Medulla oblongata (tissue), 1 donor: ENCODE measurements around the gene ZFP1.
"Not testable (repeated sequence)": the region's sequence is repeated elsewhere in the genome, so short reads cannot be mapped to it uniquely, and the experiment has no call there.

Experiments
- DNase-seq: peaks from one replicate; pipeline ENCODE4 v3.0.0-alpha.2; 2015; ENCODE audit errors: extremely low spot score

The ZFP1 gene

DNA sequence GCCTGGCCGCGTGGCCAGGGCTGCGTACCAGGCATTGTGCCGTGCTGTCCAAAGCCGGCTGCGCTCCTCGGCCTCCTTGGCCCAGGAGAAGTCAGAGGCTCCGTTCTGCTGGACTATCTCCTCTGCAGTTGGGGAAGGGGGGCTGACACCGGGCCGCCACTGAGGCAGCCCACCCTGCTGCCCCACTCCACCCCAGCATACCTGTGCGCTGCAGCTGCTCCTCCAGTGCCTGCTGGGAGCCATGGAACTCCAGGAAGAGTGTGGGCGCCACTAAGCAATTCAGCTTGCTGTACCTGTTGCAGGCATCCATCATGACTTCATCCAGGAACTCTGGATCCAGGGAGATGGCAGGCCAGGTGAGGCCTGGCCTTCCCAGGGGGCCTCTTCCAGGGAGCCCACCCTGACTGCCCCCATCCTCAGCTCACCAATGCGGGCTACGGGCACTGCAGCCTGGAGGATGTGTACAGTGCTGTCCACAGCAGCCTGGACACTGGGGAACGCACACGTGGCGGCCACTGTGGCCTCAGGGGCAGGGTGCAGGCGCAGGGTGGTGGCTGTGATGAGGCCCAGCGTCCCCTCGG is 34.7 kb upstream of the ZFP1 start:
- DNase-seq, result no peak

DNA sequence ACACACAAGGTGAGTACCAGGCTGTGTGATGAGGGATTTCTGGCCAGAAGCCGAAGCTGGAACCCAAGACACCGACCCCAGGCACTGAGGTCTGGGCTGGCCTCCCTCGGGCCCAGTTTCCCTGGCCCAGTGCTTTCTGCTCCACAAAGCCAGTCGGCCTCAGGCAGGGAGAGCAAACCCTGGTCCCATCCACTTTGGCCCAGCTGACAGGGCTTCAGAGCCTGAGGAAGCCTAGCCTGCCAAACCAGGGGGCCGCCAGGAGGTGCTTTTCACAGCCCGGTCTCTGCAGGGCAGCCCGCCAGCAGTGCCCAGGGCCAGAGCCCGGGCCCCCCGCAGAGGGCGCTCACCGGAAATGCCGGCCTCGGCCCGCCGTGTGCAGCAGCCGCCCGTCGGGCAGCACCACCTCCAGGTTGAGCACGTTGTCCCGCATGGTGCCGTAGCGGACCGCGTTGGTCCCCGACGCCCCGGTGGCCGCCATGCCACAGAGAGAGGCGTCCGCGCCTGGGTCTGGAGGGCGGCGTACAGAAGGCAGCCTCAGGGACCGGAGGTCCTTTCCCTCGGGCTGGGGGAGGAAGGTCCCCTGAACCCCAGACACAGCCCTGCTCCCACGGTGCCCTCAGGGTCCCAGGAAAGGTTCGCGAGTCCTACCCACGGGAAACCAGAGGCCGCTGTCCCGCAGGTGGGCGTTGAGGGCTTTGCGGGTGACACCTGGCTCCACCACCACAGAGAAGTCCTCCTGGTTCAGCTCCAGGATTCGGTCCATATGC is 34.0 kb upstream of the ZFP1 start:
- no peak for DNase-seq

DNA sequence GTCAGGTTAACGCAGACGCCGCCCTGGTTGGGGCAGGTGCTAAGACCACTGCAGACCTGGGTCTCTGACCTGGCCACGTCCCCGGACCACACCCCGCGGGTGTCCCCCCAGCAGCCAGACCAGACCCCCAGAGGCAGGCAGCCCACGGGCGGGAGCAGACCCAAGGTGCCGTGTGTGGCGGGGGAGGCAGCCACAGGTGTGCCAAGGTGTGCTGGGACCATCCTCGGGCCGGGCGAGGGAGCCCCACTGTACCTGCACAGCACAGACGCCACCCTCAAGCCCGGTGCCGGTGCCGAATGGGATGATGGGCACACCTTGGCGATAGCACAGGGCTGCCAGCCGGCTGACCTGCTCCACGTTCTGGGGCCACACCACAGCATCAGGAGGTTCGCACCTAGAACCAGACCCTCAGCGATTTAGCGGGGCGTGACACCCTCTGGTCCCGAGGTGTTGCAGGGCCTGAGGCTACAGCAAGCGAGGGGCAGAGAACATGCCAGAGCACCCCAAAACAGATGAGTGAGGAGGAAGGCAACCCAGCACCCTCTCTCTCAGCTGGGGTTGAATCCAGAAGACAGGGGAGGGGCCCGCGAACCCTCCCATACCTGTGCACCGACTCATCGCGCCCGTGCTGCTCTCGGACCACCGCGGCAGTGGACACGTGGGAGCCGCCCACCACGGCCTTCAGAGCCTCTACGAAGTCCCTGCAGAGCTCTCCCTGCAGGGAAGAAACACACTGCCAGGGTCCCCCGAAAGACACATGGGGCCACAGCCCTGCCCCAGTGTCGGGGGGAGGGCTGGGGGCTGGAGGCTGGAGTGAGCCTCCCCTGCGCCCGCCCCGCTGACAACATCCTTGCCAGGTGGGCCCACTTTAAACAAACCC is 33.1 kb upstream of the ZFP1 start:
- DNase-seq, result no peak

DNA sequence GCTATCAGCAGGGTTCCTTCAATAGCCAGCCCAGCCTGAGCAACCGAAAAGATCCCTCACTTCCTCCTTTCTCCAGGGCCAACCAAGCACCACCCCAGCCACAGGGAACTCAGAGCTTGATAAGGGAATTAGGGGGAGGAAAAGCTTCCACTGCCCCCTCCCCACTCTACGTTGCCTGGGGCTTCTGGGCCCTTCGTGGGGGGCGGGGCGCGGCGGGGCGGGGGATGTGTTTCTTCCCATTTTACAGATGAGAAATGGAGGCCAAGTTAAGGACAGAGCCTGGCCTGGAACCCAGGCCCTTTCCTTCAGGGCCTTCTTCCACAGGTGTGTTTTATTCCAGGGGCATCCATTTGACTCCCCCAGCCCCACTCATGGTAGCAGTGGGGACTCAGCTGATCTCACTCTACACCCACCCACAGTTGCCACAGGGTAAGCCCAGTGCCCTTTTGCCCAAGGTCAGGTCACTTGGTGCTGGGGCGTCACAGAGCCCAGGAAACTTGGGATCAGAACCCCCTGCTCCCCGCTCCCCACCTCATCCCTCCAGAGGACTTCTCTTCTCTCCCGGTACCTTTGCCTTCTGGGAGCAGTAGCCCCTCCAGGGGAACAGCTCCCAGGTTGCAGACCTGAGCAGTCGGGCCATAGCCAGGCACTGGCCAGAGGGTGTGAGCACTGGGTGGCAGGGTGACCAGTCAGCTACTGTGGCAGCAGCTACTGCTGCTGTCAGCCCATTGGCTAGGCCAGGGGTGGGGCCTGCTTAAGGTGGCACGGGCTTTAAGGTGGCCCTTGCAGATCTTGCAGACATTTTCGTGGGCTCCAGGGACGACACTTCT is 32.0 kb upstream of the ZFP1 start, which contains the start of gene LDHD:
TSS of gene LDHD (minus strand) at position 700 of the 830 bp plus-strand sequence. CDS start at position 640, 60 bp downstream.
- peak; percentile 94 for DNase-seq

DNA sequence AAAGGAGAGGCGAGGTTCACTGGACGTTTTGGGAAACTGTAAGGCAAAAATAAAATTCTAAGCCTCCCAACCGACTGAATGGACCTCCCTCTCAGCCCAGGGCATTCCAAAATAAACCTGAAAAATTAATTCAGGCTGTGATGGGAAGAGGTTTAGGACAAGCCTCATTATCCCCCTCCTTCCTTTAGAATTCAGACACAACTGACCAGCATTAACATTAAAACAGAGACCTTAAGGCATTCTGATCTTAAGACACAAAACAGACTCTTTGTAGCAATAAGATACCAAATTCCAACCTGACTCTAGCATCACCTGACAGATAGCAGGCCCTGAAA is 31.4 kb upstream of the ZFP1 start:
- DNase-seq, result no peak

DNA sequence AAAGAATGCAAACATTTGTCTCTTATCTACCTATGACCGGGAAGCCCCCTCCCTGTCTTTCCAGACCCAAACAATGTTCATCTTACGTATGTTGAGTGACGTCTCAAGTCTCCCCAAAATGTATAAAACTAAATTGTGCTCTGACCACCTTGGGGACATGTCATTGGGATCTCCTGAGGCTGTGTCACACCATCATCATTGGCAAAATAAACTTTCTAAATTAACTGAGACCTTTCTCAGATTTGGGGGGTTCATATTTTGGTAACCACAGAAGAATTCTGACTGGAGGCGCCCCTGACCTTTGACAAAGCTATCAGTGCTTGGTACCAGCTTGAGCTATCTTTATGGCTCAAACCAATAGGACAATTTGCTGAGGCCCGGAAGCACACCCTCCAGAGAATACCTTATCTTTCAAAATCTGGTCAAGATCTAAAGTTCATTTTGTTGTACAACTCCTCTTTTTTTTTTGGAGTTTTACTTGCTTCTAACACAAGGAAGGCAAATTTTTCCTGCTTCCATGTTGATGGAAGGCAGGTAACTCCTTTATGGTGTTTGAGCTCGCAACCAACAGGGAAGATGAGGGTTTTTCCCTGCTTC is 29.3 kb upstream of the ZFP1 start:
- no peak for DNase-seq

DNA sequence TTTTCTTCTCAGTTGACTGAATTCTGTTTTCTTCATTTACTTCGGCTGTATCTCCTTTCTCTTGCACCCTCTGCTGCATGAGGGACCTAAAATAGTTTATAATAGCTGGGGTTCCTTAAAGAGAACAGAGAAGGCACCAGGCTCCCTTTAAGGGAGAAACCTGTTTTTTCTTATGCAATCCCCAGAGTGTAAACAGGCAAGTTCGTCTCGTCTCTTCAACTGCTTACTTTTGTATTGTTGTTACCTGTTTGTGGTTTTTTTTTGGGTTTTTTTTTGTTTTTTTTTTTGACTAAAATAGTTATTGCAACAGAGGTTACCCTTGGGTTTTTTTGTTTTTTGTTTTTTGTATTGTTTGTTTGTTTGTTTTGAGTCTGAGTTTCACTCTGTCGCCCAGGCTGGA is 28.1 kb upstream of the ZFP1 start:
- DNase-seq, result no peak

DNA sequence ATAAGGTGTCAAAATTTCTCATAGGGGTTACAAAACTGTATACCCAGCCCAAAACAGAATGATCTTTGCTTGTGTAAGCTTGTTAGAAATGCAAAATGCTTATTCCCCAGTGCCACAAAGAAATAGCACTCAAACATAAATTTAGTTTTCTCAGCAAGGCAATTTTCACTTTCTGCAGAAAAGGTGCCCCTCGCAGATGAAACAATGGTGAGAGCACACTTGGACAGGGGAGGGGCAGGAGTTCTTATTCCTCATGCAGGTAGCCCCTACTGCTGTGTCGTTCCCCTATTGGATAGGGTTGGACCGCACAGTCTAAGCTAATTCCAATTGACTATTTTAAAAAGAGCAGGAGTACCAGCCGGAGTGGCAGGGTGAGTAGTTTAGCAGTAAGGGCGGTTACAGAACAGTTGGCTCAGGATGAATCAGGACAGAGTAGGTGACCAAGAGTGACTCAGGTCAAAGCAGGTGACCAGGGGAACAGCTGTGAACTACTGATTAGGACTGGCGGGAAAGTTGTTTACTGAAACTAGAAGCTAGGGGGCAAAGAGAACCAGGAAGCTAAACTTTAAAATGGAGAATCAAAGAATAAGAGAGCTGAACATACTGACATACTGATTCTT is 26.3 kb upstream of the ZFP1 start:
- no peak for DNase-seq

DNA sequence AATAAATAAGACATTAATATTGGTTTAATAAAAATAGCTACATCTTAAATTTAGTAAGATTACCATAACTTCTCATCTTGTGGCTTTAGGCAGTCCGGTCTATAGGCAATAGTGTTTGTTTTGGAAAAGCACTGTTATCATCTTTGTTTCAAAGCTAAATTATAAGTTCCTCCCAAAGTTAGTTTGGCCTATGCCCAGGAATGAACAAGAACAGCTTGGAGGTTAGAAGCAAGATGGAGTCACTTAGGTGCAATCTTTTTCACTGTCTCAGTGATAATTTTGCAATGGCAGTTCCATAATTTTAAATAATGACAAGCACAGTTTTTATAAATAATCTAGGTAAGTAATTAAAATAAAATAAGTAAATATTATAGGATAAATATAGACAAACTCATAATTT is 25.7 kb upstream of the ZFP1 start:
- no peak for DNase-seq

DNA sequence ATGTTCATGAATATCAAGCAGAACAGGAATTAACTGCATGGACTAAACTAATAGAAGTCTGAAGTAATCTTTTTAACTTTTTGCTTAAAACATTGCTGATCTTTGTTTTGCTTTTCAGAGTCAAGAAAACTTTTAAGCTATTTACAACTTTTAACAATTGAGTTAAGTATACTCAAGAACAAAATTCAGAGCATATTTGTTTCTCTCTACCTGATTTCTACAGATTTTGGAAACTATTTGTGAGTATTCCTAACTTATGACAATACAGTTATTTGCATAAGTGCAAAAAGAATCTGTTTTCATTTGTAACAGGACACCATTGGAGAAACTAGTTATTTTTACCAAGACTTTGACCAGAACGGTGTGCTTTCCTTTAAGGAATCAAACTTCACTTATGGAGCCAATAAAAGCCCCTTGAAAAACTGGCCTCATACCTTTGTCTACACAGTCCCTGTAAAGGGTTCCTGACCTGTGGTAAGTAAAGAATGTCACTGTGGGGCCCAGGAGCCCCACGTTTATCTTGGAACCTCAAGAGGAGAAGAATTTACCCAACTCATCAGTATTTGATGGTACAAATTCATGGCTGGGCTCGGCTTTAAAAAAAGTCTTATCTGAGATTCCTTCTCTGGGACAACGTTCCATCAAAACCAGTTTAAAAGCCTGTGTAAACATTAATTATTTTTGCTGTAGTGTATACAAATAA is 20.5 kb upstream of the ZFP1 start:
- DNase-seq, result no peak

DNA sequence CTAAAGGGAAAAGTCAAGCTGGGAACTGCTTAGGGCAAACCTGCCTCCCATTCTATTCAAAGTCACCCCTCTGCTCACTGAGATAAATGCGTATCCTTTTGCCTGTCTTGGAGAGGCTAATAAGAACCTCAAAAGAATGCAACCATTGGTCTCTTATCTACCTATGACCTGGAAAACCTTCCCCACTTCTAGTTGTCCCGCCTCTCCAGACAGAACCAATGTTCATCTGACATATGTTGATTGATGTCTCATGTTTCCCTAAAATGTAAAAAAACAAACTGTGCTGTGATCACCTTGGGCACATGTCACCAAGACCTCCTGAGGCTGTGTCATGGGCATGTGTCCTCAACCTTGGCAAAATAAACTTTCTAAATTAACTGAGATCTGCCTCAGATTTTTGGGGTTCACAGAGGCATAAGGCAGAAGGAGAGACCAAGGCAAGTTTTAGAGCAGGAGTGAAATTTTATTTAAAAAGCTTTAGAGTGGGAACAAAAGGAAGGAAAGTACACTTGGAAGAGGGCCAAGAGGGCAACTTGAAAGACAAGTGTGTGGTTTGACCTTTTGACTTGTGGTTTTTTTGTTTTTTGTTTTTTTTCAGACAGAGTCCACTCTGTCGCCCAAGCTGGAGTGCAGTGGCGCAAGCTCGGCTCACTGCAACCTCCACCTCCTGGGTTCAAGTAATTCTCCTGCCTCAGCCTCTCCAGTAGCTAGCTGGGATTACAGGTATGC is 18.7 kb upstream of the ZFP1 start:
- DNase-seq, result not testable (repeated sequence)

DNA sequence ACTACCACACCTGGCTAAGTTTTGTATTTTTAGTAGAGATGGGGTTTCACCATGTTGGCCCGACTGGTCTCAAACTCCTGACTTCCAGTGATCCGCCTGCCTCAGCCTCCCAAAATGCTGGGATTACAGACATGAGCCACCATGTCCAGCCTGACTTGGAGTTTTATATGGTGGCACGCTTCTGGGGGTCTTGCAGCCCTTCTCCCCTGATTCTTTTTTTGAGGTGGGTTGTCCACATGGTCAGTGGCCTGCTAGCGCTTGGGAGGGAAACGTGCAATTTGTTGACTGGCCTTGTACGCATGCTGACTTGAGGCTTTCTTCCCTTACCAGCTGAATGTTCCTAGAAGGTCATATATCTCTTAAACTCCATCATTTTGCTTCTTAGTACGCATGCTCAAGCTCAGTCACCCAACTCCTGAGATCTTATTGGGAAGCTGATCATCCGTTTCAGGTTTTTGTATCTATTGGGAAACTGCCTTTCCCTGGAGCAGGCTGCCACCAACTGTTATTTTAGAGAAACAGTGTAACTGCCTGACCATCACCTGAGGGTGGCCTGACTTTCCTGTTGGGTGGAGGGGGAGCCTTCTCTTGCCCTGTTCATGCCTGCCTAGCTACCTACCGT is 18.1 kb upstream of the ZFP1 start:
- DNase-seq, result no peak

DNA sequence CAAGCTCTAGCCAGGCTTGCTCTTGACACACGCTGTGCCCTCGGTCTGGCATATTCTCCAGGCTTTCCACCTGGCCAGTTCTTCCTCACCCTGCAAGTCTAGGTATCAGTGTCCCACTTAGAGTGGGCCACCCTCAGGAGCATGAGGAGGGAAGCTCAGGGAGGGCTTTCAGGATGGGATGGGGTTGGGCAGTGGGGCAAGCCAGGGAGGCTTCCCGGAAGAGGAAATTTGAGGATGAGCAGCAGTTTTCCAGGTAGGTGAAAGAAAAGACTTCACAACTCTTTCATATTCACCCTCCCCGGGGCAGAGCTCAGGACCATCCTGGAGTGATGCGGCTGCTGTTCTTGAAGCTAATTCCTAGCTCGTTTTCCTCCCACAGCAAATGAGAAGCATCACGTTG is 17.2 kb upstream of the ZFP1 start:
- DNase-seq, result no peak

DNA sequence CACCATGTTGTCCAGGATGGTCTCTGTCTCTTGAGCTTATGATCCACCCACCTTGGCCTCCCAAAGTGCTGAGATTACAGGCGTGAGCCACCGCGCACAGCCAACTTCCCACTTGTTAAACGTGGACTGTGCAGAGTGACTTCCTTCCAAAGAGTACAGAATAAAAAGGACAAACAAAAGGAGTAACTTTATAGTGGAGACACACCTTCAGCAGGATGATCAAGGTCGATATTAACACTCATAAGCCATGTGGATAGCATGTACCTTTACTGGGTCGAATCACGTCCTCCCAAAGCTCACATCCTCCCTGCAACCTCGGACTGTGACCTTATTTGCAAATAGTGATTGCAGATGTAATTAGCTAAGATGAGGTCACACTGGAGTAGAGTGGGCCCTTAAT is 10.1 kb upstream of the ZFP1 start:
- no peak for DNase-seq

DNA sequence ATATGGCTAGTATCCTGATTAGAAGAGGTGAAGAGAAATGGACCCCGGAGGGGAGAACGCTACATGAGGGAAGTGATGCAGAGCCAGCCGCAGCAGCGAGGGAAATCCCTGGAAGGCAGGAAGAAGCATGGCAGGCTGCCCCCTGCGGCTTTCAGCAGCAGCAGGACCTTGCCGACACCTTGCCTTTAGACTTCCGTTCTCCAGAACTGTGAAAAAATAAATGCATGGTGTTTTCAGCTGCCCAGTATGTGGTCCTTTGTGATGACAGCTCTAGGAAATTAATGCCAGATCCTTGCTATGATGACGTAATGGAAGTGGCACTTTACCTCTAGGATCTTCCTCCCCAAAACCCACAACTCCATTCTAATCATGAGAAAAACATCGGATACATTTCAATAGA is 9.7 kb upstream of the ZFP1 start:
- DNase-seq, result no peak

DNA sequence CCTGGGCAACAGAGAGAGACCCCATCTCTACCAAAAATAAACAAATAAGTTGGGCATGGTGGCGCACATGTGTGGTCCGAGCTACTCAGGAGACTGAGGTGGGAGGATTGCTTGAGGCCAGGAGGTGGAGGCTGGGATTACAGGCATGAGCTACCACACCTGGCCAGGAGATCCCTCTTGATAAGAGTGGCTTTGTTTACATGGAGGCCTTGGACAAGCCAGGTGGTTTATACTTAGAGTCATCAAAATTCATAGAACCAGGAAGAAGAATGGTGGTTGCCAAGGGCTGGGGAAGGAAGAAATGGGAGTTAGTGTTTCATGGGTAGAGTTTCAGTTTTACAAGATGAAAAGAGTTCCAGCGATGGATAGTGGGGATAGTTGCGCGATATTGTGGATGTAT is 8.8 kb upstream of the ZFP1 start:
- no peak for DNase-seq

DNA sequence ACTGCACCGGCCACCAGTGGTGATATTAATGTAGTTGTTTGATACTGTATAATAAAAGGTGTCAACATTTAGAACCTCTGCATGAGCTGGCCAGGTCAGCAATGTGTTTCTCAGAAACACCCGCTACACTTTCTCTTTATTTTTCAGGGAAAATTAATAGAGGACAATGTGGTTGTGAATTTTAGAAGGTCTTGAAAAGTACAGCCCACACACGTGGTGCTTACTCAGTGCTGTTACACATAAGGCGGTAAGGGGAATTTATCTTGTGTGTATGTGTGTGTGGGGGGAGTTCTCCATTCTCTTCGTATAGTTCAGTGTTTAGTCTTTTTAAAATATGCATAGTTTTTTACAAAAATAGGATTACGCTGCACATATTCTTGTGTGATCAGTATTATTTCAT is 4.4 kb upstream of the ZFP1 start:
- DNase-seq, result no peak

DNA sequence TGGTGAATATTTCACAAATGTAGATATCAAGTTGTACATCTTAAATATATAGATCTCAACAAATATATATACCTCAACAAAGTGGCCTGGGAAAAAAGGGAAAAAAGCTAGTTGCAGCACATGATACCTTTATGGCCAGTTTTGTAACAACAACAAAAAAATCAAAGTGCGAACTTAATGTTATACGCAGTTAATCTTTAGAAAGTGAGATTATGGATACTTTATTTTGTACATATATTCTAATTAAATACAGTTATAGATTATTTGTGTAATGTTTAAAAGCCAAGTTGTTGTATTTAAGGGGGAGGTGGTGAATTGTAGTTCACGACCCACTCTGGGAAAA is 385 bp upstream of the ZFP1 start:
- DNase-seq, result no peak

DNA sequence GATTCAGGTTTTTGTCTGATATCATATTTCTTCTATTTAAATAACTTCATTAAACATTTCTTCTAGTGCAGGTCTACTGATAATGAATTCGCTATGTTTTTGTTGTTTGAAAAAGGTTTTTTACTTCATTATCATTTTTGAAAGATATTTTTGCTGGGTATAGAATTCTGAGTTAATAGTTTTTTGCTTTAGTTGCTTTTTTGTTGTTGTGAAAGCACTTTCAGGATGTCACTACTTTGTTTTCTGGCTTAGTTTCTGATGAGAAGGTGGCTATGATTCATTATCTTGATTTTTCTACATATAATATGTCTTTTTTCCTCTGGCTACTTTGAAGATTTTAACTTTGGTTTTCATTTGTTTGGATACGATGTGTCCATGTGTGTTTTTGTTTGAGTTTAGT is 3.5 kb downstream of the ZFP1 start:
- DNase-seq, result no peak
